GM21786 (cell line): ENCODE results near the gene HES5.

ENCODE experiments used
- ATAC-seq: cut with Tn5 transposase; IDR thresholded peaks from one replicate; pipeline ENCODE4 v1.9.1; 2021; ENCODE audit not compliant: unreplicated experiment

HES5 gene

DNA sequence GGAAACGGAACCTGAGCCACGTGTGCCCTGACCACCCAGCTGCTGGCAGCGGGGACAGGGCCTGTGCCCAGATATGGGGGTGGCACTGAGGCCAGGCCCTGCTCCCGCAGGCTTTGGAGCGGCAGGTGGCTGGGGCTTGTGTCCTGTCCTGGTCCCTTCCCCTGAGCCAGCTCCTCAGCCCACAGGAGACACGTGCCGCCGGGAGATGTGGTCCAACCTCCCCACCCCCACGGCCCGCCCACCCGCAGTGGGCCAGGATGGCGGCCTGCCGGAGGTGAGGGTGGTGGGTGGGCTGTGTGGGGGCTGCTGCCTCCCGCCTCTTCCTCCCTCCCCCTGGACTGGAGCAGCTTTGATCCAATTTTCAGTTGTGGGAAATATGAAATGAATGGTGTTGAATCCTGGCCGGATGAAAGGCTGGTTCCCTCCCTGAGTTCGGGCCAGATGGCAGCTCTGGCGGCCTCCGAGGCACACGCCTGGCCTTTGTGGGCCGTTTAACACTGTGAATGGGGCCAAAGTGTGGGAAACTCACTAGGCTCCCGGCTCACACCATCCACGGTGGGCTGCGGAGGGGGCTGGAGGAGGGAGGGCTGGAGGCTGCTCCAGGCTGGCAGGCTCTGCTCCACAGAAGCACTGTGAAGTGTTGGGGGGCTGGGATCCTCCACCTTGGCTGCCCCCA is 2.6 kb upstream of the HES5 start:
- ATAC-seq = no peak

DNA sequence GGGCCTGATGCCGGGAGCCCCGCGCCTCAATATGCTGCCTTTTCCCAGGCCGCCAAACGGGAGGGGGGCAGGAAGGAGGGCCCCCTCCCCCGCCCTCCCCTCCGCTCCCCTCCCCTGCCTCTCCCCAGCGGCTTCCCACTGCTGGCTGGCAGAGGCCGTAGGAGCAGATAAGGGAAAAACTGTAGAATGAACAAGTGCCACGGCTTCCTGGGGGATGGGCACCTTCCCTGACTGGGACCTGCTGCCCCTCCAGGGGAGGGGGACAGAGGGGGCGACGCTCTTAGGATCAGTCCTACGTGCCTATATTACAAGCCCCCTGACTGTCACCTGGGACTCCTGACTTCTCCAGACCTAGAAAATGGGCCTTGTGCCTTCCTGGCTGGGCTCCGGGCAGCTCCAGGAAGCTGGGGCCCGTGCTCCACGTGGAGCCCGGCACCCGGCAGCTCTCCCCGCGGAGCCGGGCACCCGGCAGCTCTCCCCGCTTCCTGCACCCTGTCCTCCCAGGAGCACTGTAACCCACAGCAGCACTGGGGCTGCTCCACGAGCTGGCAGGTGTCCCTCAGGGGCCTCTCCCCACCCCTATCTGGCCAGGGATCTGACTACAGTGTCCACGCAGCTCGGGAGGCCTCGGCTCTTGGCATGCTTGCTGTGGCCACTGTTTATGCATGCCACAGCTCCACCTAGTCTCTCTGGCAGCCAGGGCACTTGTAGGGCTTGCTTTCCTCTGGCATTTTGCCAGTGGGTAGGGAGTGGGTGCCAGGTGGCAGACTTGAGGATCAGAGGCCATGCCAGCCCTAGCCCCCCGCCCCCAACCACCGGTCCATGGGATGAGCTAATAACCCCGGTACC is 674 bp upstream of the HES5 start:
- no peak for ATAC-seq

DNA sequence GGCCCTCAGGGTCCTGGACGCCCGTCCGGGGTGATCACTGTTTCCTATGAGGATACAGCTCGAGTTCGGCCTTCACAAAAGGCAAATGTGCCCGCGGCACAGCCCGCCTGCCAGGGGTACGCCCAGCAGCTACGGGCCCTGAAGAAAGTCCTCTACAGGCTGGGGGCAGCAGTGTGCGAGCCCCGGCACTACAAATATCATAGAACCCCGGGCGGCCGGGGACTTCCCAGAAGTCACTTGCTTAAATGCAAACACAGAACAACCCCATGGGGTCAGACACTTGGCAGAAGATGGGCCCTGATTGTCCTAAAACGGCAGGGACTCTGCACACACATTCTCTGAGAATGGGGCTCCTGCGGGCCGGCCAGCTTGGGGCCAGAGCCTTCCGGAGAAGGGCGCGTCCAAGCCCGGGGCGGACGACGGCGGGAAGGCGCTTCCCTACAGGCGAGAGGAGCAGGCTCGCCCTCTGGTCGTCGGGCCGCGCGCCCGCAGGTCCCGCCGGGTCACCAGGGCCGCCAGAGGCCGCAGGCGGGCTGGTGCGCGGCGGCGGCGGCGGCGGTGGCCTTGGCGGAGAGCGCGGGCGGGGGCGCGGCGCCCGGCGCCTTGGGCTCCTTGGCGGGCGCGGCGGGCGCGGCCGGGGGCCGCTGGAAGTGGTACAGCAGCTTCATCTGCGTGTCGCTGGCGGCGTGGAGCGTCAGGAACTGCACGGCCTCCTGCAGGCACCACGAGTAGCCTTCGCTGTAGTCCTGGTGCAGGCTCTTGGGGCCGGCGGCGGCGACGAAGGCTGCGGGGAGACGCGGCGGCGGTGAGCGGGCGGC is 888 bp downstream of the HES5 start:
- ATAC-seq = no peak

DNA sequence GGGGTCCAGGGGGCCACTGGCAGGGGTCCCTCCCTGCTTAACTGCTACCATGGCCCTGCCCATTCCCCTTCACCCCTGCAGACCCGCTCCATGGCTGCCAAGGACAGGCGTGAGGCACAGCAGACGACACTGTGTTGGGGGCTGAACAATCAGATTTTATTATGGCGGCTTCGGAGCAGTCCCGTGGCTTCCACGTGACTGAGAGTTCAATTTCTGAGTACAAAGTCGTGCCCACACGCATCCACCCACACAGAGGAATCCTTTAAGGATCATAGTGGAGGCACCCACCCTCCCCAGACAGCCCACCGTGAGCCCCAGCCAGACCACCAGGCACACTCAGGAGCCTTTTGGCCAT is 1.5 kb downstream of the HES5 start:
- no peak for ATAC-seq

DNA sequence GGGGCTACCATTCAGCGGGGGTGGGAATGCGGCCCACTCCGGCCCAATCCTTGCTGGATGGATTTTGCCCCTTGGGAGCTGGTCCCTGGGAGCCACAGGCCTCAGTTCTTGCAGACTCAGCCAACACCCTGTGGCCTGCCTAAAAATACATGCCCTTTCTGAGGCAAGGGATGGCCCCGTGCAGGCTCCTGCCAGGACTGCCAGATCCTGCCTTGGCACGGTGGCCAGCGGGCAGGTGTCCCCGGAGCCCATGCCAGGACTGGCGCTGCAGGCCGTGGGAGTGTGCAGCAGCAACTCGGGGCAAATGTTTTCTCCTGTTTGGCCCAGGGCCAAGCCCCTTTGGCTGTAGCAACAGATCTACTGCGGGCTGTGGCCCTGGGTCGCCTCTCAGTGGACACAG is 2.0 kb downstream of the HES5 start:
- no peak for ATAC-seq

DNA sequence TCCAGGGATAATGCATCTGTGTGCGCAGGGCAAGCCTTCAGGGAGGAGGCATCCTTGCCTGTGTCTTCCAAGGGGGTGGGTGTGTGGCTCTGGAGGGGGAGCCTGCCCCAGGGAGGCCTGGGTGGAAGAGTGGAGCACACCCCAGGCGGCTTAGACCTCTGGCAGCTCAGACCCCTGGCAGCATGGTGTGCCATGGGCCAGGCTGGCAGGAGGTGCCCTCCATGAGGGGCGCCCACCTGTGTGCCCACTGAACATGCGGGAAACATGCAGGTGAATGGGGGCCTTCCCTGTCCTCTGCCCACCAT is 2.6 kb downstream of the HES5 start:
- ATAC-seq = no peak

DNA sequence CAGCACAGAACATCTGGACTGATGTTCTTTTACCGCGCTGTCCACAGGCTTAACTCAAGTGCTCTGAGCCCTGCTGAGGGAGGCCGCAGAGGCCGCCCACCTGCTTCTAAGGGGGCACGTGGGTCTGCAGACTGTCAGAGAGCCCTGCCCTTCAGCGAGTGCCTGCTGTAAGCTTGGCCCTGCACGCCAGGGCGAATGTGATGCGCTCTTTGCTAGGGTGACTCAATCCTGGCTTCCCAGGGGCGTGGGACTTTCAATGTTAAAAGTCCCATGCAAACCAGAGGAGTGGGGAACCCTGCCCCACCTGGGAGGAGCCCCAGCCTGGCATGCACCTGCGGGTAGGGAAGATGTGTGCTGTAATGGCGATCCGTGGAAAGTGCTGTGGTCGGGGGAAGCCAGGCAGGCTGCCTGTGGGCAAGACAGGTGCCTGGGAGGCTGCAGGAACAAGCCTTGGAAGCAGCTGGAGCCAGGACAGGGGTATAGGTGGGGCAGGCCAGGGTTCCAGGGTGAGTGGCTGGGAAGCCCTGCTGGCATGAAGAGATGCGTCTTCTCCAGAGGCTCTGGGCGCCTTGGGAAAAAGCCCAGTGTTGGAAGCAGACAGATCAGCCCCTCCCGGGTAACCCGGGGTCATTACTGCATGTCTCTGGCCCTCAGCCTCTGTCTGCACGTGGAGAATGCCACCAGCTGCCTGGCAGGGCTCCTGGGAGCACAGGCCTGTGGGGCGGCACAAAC is 3.1 kb downstream of the HES5 start:
- peak; percentile 25 for ATAC-seq

DNA sequence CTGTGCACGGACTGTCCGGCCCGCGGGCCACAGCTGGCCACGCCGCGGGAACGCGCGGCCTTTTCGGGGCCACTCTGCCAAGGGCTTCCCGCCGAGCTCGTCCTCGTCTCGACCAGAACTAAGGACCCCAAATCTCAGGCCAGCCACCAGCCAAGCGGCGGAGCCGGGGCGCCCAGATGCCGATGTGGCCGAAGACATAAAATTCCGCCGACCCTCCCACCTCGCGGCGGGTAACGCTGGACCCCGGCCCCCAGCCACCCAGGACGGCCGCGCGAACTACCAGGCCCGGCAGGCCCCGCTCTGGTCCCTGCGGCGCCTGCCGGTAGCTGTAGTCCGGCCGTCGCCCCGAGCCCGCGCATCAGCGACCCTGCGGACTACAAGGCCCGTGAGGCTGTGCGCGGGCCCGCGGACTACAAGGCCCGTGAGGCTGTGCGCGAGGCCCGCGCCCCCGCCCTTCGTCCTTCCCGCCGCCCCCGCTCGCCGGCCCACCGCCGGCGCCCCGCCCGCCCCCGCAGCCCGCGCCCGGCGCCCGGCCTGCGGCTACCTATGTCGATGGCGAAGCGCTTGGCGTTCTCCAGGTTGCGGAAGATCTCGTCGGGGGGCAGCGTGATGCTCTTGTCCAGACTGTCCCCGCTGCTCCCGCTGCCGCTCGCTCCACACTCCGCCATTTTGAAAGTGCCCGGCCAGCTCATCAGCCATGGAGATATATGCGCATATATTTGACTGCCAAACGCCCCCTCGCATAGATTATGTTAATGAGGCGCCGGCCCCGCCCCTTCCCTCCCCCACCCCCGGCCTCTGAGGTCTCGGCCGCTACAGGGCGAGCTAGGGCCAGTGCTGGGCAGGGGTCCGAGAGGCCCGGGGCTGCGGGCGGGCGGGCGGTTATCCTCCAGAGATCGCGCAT is 3.9 kb downstream of the HES5 start, which contains the start of gene PANK4:
TSS of gene PANK4 (minus strand) at position 677 of the 904 bp plus-strand sequence. CDS start at position 668, 9 bp downstream.
- ATAC-seq = peak; percentile 81

DNA sequence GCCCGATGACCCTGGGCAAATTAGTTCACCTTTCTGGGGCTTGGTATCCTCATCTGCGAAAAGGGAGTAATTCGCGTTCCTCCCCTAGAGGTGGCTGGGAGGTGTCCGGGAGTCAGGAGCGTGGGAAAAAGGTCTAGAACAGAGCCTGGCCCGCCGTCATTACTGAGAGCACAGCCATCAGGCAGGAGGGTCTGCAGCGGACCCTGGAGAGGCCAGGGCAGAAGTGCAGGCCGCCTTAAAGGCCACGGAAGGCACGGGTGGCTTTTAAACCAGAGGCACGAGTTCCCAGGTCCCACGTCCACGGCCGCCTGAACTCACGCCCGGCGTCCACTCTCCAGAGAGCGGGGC is 4.5 kb downstream of the HES5 start:
- no peak for ATAC-seq

DNA sequence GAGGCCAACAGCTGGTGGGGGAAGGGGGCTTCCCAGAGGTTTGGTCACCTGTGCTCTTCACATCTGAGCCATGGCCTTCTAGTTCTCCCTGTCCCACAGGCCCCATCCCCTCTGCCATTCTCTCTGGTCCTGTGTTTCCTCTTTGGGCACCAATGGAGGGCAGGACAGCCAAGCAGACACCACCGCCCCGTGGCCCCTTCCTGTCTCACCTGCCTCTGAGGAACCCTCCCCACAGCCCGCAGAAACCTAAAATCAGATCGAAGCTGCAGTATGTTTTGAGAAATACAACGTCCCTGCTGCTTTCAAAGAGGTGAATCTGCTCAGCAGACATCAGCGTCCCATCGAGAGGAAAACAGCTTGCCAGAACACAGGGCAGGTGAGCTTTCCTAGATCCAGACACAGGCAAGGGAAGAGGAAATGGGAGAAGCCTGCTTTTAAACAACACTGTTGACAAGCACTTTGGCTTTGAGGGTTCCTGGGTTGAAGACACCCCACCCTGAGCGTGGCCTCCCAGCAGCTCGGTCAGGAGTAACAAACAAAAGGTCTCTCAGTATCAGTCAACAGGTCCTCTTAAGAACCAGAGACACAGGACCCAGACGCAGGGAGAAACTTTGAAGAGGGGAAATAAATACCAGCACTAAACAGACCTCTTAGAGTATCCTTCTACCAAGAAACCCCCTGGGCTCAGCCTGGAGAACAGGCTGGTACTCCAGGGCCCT is 6.0 kb downstream of the HES5 start:
- ATAC-seq = no peak

DNA sequence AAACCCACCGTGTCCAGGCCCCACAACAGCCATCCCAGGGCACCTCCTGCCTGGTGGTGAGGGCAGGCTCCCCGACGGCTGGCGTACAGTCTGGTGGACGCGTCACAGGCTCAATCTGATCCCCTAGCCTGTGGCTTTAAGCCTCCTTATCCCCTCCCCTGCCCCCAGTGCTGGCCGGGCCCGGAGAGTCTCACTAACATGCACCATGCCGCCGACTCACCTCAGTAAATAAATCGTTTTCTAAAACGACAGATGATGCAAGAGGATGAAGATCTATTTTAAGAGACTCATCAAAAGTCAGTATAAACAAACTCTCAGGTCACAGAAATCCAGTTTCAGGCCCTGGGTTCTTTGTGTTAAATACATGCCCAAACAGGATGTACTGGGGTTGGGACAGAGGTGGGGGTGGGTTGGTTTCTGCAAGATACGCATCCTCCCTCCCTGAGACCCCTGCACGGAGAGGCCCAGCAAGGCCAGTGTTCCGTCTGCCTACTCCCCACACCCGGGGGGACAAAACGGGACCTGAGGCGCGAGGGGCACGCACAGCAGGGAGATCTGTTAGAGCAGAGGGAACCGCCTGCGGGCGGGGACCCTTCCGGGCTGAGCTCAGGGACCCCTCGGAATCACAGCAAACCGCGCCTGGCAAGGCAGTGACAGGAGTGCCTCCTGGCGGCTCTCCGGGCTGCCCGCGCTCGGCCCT is 6.7 kb downstream of the HES5 start:
- ATAC-seq = no peak

DNA sequence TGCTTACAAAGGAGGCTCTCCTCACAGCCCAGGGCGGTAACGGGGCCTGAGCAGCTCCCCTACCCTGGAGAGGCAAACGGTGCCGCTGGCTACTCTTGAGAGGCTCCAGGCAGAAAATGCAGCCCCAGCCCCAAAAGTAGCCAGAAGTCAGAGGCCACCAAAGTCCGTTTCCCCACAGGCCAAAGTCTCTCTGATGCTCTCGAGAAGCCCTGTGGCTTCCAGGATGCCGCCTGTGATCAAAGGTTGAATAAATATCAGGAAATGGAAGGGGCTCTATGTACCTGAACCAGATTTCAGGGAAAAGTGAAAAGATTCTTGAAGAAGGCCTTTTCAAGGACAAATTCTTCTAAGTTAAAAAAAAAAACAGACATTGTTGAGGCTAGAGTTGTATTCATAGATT is 7.8 kb downstream of the HES5 start:
- ATAC-seq = no peak

DNA sequence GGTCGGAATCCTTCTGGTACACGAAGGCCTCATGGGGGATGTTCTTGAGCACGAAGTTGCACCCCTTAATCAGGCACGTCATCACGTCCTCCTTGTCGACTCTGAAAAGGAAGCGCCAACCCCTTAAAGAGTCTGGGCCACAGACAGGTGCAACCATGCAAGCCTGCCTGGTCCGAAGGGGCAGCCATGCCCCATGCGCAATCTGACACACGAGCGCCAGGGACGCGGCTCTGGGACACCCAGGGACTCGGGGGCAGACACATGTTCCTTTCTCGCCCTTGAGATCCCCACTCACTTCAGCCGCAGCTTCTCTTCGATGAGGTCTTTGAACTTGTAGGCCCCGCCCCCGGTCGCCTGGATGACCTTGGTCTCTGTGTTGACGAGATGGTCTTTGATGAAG is 9.3 kb downstream of the HES5 start:
- ATAC-seq = no peak

DNA sequence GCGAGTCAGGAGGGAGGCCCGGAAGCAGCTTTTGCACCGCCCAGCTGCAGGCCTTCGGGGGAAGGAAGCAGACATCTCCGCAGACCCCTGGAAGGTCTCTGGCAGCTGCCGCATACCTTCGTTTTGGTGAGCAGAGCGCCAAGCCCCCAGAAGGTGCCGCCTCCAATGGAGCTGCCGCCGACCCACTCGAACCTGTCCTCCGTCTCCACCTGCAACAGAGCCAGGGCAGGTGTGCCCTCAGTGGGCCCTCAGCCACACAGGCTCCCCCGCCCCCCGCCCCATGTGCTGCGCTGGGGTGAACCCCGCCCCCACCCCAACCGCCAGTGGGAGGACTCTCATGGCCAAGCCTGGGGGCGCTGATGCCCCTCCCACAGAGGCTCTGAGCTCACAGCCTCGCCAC is 9.9 kb downstream of the HES5 start:
- ATAC-seq = no peak

DNA sequence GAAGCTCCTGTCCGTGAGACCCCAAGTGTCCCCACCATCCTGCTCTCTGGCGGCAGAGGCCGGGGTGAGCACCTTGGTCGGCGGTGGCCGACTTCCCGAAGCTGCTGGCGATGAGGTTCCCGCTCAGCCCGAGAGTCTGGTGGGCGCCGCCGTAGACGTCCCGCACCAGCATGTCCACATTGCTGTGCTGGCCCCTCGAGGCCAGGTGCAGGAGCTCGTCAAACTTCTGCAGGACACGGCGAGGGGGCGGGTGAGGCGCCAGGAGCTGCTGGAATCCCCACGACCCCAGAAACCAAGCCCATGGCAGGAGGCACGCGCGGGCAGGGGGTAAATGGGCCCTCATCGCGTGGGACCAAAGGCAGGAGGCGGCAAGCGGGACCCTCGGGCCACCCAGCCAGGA is 10.3 kb downstream of the HES5 start:
- ATAC-seq = no peak

DNA sequence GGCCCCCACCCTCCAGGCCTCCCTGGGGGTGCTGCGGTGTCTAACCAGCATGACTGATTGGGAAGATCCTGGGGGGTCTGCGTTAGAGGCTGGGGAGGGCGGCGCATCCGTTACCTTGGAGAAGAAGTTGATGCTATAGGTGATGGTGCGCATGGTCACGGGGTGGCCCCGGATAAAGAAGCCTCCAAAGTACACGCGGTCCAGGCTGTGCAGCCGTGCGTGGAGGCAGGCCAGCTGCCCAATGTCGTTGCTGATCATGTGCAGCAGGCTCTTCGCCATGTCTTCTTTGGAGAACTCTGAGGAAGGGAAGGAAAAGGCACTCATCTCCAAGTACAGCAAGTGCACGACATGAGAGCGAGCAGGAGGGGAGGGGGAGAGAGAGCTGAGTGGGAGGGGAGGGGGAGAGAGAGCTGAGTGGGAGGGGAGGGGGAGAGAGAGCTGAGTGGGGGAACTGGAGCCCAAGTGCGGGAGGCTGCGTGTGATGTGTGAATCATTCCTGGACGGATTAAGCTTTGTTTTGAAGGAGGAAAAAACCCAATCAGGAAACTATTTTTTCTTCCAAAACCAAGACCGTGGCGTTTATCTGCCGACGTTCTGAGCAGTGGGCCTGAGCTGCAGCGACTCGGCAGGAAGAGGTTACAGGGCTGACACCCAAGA is 10.9 kb downstream of the HES5 start:
- no peak for ATAC-seq

DNA sequence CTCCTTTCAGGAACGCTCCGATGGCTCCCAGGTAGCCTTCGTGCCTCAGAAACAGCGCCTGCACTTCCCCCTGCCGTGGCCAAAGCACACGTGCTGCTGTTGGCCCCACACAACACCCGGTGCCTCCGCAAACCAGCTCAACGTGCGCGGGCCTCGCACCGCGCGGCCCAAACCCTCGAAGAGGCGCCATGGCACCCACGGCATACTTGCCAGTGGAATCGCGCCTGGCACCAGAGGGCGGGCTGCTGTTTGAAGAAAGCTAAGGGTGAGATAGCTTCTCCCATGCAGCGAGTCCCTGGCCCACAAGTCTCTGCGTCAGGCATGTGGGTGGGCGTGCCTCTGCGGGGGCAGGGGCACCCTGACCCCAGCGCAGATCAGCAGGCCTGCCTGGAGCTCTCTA is 11.5 kb downstream of the HES5 start:
- no peak for ATAC-seq

DNA sequence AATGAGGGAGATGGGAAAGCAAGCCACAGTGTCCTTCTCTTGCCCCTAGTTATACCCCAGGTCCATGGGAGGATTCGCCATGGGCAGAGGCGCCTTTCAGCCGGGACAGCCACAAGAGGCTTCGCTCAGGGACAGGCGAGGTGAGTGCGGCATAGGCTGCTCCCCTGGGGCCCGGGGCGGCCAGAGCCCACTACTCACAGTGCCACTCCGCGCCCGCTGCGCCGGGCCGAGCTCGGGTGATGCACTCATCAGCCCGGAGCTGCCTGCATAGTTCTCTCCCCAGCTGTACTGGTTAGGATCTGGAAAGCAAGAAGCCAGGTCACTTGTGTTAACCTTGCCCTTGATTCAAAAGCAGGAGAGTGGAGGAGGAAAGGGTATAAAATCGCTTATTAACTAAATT is 12.1 kb downstream of the HES5 start:
- no peak for ATAC-seq

DNA sequence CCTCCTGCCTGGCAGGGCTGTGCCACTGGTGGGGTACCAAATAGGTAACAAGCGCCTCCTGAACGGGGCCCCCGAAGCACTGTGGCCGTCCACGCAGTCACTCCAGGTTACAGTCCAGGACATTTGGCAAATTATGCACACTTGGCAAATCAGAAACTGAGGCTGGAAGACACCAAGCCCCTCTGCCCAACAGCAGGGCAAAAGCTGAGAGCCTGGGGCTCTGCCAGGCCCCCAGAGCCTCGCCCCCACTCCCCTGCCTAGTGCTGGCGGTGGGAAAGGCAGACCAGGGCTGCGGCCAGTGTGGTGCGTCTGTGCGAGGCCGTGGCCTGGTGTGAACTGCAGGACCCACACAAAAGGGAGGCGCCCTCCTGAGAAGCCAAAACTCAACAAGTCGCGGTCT is 13.1 kb downstream of the HES5 start:
- ATAC-seq = no peak
